Pons (tissue), 1 donor: ENCODE measurements around the gene ACAD8.
"Not testable (repeated sequence)": the region's sequence is repeated elsewhere in the genome, so short reads cannot be mapped to it uniquely, and the experiment has no call there.

Source experiments
- DNase-seq: peaks from one replicate; pipeline ENCODE4 v3.0.0-alpha.2; 2016; ENCODE audit warnings: low spot score

ACAD8 gene

DNA sequence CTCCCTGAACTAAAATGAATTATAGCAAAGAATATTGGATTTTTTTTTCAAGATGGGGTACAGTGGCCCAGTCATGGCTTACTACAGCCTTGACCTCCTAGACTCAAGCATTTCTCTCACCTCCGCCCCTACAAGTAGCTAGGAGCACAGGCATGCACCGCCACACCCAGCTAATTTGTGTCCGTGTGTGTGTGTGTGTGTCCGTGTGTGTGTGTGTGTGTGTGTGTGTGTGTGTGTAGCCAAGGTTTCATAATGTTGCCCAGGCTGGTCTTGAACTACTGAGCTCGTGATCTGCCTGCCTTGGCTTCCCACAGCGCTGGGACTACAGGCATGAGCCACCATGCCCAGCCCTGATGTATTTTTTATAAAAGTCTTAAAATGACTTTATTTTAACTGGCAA lies 12.8 kb upstream of the ACAD8 start:
- DNase-seq = no peak

GRCh38 chr11:134242376-134242775 lies 11.0 kb upstream of the ACAD8 start:
- no peak for DNase-seq

DNA sequence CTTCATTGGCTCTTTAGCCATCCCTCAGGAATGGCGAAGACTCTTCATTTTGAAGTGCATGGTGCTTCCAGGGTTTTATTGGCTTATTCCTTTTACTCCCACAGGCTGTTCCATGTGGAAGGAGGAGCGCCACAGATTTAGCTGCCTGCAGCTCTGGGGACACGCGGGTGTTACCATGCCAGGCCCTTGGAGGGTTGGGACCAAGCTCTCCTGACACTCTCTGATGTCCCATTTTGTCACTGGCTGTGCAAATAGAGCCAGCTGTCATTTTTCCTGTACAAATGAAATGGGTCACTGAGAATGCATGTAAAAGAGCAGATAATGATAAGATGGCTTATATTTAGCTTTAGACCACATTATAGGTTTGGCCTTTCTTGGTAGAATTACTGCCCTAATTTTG lies 9.5 kb upstream of the ACAD8 start:
- no peak for DNase-seq

- no peak for DNase-seq
Observed at GRCh38 chr11:134244593-134244992, 8.8 kb upstream of the ACAD8 start.

GRCh38 chr11:134245434-134245833 lies 7.9 kb upstream of the ACAD8 start:
- DNase-seq = no peak

GRCh38 chr11:134246100-134246499 lies 7.3 kb upstream of the ACAD8 start:
- DNase-seq = no peak

DNA sequence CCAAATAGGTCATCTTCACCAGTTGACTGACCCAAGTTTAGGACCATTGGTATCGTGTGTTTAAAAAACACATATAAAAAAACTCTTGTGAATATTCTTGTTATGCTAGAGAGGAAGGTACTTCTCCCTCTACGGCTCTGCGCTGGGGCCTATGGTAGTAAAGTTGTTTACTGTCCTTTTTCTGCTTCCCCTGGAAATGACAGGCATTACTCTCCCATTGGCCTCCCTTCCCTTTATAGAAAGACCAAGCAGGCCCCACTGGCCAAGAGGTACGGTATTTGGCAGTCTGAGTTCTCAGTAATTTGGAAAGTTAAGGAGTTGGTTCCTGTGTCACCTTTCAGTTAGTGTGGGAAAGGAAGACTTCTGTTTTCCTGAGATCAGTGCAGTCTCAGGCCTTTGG lies 6.7 kb upstream of the ACAD8 start:
- no peak for DNase-seq

GRCh38 chr11:134248910-134249480 lies 4.4 kb upstream of the ACAD8 start:
- no peak for DNase-seq

GRCh38 chr11:134250246-134250645 lies 3.1 kb upstream of the ACAD8 start:
- DNase-seq = no peak

DNA sequence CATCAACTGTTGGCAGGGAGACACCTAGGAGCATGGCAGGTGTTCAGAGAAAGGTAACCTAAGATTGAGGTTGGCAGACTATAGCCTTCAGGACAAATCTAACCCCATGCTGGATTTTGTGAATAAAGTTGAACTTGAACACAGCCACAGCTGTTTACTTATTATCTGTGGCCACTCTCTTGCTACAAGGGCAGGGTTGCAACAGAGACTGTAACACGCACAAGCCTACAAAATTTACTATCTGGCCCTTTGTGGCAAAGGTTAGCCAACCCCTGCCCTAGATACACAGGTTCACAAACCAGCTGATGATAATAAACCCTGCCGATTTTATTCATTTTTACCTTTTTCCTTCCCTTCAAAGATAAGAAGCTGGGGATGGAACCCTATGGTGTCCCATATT lies 2.7 kb upstream of the ACAD8 start:
- no peak for DNase-seq

- DNase-seq = peak; percentile 43
Observed at GRCh38 chr11:134252346-134253187, 801 bp upstream of the ACAD8 start.

DNA sequence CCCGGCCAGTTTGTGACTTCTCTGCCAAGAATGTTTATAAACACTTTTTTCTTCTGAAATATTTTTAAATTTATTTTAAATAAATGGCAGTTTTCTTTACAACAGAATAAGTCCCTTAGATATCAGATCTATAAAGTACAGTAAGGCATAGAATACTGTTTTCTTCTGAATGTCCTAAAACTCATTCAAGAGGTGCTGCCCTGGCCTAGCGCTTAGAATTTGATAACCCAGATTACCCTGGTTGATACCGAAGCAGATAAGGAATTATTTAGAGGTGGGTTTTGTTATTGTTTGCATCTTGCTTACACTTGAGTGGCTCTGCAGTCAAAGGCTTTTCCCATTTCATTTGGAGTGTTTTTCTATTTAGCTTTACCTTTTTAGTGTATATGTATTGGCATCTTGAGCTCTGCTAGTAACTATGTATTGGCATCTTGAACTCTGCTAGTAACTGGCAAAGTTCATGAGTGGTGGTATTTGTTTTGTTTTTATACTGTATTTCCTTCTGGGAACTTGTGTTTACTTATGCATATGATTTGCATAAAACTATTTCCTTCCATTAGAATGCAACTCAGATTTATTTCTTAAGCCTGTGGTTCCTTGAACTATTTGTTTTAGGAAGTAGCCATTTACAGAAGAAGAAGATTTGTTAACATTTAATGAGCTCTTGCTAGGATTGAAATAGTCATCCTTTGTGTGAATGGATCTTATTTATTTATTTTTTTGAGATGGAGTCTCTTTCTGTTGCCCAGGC lies 1.2 kb downstream of the ACAD8 start:
- no peak for DNase-seq

DNA sequence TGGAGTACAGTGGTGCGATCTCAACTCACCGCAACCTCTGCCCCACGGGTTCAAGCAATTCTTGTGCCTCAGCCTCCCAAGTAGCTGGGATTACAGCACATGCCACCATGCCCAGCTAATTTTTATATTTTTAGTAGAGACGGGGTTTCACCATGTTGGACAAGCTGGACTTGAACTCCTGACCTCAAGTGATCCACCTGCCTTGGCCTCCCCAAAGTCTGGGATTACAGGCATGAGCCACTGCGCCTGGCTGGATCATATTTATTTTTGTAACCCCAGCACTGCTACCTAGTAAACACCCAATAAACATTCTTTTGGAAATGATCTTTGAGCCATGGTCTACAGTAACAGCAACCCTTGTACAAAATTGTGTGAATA lies 1.8 kb downstream of the ACAD8 start:
- not testable (repeated sequence) for DNase-seq

GRCh38 chr11:134257101-134257500 lies 3.7 kb downstream of the ACAD8 start:
- no peak for DNase-seq

- DNase-seq = no peak
Observed at GRCh38 chr11:134258577-134258976, 5.2 kb downstream of the ACAD8 start.

GRCh38 chr11:134260503-134260902 lies 7.1 kb downstream of the ACAD8 start:
- DNase-seq = no peak

GRCh38 chr11:134260983-134261382 lies 7.6 kb downstream of the ACAD8 start:
- no peak for DNase-seq

DNA sequence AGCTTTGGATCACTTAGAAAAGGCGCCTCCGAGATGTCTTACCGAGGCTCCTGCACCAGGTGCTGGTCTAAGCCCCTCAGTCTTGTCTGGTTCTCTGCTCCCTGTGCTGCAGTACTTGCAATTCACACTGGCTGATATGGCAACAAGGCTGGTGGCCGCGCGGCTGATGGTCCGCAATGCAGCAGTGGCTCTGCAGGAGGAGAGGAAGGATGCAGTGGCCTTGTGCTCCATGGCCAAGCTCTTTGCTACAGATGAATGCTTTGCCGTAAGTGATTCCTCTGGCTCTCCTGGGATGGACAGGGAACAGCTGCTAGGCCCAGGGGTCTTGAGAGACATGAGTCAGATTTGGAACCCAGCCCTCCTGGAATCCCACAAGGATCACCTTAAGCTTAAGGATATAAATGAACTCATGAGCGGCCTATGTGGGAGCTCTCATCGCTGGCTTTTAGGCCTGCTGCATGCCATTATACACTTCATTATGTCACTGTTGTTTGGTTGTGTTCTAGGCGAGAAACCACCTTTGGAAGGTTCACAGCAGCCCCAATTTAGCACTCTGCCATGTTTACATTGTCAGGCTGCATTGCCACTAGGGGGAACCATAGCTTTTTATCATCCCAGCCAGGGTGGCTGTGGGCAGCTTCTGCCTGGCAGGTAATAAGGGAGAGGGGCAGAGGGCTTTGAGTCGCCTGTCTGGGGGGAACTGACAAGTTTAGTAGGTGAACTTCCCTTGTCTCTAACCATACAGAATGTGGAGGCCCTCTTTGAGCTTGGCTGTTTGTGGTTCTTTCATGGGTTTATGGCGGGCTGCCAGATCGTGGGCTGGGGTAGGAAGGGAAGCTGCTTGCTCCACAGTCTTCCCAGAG lies 8.5 kb downstream of the ACAD8 start:
- DNase-seq = no peak

- DNase-seq = no peak
Observed at GRCh38 chr11:134264966-134265764, 11.8 kb downstream of the ACAD8 start.

DNA sequence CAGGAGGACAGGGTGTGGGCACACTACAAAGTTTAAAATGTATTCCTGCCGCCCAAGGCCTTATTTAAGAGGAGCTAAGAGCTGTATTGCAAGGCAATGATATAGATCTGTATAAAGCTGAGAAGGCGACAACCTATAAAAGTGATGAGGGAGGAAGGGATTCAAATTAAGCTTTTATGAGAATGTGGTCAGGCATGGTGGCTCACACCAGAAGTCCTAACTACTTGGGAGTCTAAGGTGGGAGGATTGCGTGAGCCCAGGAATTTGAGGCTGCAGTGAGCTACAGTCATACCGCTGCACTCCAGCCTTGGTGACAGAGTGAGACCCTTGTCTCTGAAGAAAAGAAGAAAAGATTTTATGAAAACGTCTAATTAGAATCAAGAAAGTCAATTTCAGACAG lies 13.1 kb downstream of the ACAD8 start:
- DNase-seq = no peak

GRCh38 chr11:134266841-134267251 lies 13.5 kb downstream of the ACAD8 start:
- no peak for DNase-seq
